GM18870 (cell line): Measurements from ENCODE around the gene IRF4.

Source experiments
- ATAC-seq: cut with Tn5 transposase; IDR thresholded peaks from one replicate; pipeline ENCODE4 v1.9.1; 2021; ENCODE audit warnings: moderate library complexity; ENCODE audit not compliant: unreplicated experiment

IRF4 gene

DNA sequence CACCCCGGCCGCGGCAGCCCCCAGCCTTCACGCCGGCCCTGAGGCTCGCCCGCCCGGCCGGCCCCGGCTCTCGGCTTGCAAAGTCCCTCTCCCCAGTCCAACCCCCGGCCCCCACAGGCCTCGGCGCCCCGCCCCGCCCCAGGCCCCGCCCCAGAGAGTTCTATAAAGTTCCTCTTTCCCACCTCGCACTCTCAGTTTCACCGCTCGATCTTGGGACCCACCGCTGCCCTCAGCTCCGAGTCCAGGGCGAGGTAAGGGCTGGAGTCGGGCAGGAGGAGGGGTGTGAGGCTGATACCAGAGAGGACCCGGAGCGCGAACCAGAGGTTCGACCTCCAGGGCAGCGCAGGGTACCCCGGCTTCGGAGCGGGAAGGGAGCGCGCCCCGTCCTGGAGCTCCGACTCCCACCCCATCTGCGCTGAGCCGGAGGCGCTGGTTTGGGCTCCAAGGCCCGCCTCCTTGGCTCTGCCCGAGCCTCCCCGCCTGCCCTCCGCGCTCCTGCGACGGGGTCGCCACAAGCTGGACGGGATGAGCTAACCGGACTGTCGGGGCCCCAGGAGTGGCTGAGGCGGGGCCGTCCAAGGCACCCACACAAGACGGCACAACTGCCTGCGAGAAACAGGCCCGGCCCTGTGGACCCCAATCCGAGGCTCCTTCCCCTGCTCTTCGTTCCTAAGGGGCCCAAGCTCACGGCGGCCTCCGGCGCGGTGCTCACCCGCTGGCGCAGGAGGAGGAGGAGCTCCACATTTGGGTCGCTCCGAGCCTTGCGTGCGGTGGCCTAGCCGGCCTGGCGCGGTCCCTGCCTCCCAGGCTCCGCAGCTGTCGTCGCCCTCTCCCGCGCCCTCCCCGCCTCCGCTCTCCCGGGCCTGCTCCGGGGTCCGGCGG lies at the start of gene IRF4:
Gene IRF4 (plus strand): TSS at position 194 of the 882 bp plus-strand sequence. CDS start 1,401 bp downstream, outside the sequence.
- ATAC-seq: peak; percentile 38

DNA sequence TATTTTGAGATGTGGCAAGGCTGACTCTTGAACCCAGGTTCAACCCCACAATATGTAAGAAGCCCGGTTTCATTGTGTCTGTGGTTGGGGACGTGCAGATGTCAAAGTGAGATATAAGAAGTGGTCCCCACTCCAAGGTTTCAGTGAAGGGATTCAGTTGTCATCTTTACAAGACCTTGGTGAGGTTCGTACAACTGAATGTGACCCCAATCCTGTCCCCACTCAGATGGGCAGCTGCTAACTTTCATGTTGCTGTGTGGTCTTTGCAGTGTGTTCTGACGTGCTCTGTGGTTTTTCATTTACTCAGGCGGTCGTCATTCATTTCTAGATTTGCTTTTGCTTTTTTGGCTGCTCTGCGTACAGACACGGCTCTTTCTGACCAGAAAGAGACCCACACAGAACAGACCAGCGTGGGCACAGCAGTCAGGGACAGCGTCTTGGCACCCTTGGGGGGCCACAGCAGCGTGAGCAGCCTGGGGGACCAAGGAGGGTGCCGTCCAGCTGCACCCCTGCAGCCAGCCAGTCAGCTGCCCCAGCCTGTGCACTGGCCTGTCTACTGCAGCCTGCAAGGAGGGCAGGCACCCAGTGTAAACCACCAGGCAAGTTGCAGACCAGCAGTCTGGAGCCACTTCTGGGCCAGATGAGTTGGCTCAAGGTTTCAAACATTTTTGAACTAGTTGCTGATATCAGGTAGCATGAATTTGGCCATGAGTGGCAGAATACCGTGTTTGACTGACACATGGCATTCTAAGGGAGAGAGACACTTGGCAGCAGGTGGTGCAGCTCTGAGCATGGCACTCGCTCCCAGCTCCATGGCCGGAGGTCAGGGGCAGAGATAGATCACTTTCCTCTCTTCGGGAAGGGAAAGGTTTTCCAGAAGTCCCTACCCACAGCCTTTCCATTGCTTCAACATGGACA lies 49.4 kb upstream of the IRF4 start:
- ATAC-seq: peak; percentile 59

DNA sequence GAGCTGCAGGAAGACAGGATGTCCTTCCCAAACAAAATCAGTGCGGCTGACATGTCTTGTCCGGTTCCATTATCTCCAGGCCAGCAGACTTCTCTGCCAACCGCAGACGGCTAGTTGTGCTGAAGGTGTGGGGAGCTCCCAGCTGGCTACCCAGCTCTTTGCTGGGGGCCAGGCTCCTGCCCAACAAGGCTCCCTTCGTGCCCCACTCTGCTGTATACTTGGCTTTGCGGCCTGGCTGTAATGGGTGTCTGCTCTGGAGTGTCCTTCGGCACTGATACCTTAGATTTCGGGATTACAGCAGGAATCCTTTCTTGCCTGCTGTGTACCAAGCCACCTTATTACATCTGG lies 48.7 kb upstream of the IRF4 start:
- no peak for ATAC-seq

DNA sequence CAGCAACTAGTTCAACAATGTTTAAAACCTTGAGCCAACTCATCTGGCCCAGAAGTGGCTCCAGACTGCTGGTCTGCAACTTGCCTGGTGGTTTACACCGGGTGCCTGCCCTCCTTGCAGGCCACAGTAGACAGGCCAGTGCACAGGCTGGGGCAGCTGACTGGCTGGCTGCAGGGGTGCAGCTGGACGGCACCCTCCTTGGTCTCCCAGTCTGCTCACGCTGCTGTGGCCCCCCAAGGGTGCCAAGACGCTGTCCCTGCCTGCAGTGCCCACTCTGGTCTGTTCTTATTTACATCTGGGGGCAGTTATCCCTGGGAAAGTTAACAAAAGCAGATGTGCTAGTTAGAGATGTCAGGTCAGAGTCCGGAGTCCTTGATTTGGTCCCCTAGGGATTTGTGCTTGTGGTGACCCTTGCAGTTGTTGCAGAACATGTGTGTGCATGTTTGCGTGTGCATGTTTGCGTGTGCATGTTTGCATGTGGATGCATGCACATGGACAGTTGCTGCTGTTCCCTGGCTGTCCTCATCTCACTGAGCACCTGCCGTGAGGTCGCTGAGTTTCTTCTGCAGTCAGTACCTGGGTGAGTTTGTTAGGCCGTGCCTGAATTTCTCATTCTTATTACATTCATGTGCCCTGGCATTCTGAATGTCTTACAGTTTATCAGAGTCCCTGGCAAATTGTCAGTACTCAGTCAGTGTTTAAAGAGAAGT lies 48.2 kb upstream of the IRF4 start:
- ATAC-seq: no peak

DNA sequence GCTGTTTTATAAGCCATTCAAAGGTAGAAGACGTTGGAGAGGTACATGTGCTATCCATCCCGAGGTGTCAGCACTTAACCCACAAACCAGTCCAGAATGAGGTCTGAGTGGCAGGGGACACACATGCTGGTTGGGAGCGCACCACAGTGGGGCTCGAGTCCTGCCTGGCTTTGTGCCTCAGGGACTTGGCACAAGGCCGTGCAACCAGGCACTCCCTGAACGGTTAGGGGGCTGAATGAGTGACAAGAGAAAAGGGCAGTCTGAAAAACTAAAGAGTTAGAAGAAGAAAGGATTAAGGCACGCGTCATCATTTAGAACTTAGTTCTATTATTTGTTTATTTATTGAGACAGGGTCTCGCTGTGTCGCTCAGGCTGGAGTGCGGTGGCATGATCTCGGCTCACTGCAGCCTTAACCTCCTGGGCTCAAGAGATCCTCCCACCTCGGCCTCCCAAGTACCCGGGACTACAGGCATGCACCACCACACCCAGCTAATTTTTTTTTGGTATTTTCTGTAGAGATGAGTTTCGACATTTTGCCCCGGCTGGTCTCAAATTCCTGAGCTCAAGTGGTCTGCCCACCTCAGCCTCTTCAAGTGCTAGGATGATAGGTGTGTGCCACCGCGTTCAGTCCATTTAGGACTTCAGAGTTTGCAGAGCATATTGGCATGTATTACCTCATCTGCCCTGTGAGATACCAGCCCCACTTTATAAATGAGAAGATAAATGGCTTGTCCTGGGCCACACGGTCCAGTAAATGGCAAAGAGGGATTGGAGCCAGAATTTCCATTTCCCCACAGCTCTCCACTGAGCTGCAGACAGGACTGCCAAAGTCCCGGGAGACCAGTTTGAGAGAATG lies 47.4 kb upstream of the IRF4 start:
- no peak for ATAC-seq

DNA sequence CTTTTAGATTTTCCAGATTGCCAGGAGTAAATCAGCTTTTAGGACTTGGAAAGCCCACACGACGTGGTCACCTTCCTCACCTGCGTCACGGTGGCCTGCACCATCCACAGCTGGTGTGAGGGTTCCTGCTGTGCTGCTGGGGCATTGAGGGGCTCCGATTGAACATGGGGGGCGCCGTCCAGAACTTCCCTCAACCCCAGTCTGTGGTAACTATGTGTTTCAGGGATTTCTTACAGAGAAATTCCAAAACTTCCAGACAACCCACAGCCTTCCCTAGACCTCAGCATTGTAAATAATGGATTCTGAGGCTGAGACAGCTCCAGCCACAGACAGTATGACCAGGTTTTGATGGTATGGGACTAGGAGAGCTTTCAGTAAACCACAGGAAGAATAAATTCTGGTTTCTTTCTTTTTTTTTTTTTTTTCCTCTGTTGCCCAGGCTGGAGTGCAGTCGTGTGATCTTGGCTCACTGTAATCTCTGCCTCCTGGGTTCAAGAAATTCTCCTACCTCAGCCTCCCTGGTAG lies 46.7 kb upstream of the IRF4 start:
- no peak for ATAC-seq

DNA sequence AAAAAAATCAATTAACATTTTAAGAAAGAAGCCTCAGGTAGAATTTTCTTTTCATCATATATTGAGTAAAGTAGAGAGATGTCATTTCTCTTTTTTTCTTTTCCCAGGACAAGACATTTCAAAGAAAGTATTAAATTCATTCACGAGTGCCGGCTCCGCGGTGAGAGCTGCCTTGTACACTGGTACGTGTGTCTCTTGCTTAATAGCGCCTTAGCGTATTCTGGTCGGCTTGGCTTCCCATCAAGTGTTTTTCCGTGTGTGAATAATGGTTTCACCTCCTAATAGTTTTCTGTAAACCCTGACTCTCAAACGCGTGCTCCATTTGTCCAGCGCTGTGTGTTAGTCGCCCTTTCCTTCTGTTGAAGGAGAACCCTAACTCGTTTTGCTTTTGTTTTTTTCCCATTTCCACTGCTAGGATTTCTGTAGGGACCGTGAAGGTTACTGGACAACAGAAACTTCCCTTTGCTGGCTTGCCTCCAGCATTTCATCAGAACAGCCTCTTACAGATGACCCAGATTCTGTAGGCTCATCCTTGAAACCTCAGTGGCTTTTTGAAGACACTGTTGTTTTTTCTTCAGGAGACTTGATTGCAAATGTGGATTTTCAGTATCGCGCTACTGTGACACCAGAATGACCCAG lies 45.7 kb upstream of the IRF4 start:
- ATAC-seq: no peak

DNA sequence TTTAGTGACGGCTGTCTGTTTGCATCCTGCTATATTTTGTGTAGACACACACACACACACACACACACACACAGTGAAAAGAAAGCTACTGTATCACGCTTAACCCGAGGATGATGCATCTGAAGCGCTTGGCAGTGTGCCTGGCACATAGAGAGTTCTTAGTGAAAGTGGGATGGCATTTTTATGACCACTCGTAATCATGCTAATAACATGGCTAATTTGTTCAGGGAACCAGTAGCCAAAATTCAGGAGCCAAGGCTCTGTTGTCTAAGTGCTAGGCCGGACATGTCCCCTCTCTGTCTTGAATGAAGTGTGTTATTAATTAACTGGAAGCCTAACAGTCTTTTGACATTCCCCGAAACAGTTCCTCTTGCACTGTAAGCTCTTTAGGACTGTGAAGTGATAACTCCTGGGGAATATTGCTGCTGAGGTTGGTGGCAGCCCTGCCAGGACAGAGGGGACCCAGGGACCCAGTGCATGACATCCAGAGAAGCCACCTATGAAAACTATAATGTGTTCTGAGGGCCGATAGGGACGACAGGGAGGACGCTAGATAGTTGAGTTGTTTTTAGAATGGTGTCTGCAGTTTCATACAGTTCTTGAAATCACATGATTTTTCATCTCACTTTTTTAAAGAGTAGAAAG lies 45.0 kb upstream of the IRF4 start:
- ATAC-seq: no peak

DNA sequence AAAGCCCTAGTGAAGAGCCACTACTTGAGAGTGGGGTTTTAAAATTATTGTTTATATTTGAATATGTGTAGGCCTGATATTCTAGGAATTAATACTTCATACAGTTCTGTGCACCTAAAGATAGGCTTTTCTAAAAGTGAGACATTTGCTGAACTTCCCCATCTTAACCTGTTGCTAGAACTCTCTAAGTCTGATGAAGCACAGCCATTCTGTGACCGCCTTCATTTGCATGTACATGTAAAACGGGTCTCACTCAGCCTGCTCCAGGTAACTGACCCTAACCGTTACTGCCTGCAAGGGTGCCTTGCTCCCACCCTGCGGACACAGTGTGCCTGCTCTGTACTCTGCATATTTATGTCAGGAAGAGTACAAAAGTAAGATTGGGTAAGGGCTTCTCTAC lies 44.3 kb upstream of the IRF4 start:
- peak; percentile 53 for ATAC-seq

DNA sequence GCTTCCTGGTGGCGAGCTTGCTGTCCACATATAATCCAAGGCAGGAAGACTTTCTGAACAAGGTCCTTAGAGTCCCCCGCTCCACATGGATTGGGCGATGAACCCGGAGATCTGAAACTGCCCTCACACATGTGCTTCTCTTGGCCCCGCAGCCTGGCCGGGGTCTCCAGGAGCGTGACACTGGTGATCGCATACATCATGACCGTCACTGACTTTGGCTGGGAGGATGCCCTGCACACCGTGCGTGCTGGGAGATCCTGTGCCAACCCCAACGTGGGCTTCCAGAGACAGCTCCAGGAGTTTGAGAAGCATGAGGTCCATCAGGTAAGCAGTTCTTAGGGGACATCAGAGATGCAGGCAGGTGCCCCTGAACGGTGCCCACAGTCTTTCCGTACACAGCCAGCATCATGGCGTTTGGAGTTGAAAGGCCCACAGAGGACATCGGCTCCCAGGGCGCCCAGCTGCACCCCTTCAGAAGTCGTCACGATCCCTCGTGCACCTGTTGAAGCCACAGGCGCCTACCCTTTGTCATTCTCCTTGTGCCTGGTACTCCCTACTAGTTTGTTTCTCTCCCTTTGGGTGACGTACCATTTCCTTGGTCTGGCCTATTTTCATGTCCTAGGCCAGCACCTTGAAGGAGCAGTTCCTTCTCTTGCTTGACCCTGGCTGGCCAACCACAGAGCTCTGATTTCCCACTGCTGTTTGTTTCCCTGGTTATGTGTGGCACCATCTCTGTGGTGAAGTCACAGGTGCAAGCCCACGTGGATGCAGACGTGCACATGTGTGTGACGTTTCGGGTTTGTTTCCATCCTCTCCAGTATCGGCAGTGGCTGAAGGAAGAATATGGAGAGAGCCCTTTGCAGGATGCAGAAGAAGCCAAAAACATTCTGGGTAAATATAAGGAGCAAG lies 43.3 kb upstream of the IRF4 start:
- ATAC-seq: no peak

DNA sequence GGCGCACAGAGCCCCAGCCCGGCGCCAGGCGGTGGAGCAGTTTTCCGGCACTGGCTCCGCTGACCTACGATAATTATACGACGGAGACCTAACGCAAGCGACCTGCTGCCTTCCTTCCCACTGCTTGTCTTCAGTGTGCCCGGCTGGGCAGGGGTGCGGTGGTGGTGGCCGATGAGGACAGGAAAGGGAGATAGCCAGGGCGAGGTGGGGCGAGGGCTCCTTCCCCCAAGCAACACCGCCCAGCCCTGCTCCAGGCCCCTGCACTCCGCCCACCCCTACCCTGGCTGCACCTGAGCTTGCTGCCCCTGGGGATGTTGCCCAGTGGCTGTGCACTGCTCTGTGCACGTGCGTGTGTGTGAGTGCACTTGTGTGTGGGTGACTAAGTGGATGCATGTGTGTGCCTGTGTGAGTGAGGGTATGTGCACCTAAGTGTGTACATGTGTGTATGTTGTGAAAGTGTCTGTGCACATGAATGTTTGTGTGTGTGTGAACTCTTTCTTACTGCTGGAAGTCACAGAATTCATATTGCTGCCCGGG lies 42.6 kb upstream of the IRF4 start:
- ATAC-seq: no peak

DNA sequence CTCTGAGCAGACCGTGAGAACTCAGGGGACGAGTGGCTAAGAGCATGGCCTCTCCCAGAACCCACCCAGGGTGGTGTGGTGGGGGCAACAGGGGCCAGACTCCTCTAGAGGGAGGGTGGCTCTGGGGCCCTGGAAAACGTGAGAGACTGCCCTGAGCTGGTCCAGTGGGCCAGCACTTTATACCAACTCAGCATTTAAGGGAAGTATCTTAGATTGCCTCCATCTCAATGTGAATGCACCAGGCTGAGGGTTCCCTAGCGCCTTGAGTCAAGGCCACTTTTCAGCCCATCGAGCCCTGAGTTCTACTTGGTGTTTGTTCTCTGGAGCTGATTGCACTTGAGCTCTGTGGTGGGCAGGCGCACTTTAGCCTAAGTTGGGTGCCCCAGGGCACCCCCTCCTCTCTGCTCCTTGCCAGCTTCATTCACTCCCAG lies 42.0 kb upstream of the IRF4 start:
- no peak for ATAC-seq

DNA sequence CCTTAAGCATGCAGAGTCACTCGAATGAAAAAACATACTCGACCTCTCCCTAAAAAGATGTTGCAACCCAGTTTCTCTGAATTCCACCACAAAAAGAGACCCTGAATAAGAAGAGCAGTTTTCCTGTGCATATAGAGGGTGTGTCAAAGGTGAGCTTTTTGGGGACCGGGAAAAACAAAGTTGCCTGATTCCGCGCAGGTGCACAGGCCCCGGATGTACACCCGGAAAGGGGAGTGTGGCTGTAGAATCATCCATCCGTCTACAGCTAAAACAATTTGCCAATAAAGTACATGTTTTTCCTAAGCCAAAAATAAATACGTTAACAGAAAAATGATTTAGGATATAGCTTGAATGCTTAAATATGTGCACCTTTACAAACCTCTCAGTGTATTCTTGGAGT lies 41.2 kb upstream of the IRF4 start:
- no peak for ATAC-seq

DNA sequence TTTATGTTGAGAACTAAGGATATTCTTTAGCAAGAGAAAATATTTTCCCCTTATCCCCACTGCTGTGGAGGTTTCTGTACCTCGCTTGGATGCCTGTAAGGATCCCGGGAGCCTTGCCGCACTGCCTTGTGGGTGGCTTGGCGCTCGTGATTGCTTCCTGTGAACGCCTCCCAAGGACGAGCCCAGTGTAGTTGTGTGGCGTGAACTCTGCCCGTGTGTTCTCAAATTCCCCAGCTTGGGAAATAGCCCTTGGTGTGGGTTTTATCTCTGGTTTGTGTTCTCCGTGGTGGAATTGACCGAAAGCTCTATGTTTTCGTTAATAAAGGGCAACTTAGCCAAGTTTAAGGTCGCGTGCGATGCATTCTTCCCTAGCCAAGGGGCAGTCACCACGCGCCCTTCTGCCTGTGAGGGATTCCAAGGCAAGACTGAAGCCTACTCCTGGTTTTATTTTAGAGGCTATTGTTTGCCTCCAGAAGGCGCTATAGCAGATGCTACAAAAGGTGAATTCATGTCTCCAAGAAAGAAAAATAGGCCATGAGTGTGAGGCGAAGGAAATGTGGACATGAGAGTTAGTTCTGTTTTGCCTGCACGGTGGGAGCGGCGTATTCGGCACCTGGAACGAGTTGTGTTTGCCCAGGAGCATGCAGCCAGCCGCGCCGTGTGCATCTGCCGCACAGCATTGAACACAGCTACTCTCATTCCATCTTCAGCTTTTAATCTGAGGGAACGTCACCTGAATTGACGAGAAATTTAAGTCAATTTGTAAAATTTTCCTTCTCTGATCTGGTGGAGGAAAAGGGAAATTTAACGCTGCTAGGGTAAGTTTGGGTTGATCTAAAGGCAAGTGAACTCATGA lies 40.3 kb upstream of the IRF4 start:
- no peak for ATAC-seq

DNA sequence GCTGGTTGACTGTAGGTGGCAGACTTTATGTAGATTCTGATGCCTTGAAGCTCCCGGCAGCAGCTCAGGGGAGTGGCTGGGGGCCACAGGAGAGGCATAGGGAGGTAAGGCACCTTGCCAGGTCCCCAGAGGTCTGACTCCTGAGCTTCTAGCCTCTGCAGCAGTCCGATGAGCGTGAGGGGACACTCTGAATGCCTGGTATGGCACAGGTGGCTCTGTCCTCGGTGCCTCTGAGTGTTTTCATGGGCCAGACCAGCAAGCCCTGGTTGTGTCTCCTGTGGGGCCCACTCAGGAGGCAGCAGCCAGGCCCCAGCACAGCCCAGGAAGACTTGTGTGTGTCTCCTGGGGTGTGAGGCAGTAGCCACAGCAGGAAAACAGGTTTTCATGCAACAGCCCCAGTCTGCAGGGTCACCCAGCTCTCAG lies 39.7 kb upstream of the IRF4 start:
- ATAC-seq: no peak

DNA sequence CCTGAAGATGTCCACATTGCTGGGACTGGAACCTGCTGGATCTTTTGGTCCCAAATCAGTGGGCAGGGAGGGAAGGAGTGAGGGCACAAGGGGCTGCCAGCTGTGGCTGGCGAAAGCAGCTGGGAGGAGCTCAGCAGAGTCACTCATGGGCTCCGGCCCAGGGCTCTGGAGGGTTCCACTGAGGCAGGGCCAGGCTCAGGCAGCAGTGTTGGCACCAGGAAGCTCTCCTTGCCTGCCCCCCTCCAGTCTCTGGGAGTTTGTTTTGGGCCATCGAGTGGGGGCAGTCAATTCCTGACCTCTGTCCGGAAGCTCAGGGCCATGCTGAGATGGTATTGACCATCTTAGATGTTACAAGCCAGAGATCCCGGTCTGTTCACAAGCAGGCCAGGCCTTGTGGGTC lies 39.1 kb upstream of the IRF4 start:
- no peak for ATAC-seq

DNA sequence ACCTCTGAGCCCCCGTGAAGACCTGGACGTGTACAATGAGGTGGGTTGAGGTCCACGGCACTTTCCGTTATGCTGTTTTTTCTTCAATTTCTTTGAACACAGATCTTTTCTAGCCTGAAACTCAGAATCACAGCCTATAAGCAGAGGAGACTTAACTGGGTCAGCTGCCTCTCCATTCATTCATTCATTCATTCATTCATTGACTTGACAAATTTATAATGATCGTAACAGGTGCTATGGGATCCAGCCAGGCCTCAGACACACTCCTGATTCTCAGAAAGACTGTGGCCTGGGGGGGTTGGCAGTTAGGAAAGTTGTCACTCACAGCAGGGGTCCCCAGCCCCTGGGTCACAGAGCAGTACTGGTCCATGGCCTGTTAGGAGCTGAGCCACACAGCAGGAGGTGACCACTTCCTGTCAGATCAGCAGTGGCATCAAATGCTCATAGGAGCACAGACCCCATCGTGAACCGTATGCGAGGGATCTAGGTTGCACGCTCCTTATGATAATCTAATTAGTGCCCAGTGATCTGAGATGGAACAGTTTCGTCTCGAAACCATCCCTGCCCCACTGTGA lies 38.6 kb upstream of the IRF4 start:
- no peak for ATAC-seq
